OCI-LY7 (cell line): ENCODE measurements around the gene RICTOR. TPM values are rescaled to one million over a fixed set of nuclear protein-coding genes. Genes with fewer than 3 reads are reported as not detected.

ENCODE experiments used
- BruUV-seq: library from RNA; stranded (reverse); fragments of 400-500 nt; replicated peaks from 2 replicates; lab custom pipeline; 2021; lab: Mats Ljungman, UMichigan
- CTCF ChIA-PET: fragments of 300-600 bp; sonication (Branson Sonifier 250); formaldehyde crosslinking; loops from one replicate; lab custom pipeline; 2022; ENCODE audit warnings: antibody characterized with exemption; ENCODE audit not compliant: unreplicated experiment; lab: Charles Lee
- POLR2A ChIA-PET: fragments of 300-600 bp; sonication (Branson Sonifier 250); formaldehyde crosslinking; loops from one replicate; lab custom pipeline; 2022; ENCODE audit warnings: antibody characterized with exemption; lab: Charles Lee
- DNase-seq: peaks from one replicate; pipeline ENCODE4 v3.0.0-alpha.2; 2015; ENCODE audit warnings: low spot score
- H2AFZ ChIP-seq: fragments of 200-600 bp; sonication (generic), shearing (Covaris generic); 2 replicates; pipeline ENCODE4 v1.6.1; 2014; ENCODE audit warnings: mild to moderate bottlenecking, antibody characterized with exemption, low read length, moderate library complexity
- H3K27ac ChIP-seq: fragments of 200-600 bp; sonication (generic); 2 replicates; pipeline ENCODE4 v1.5.1; 2014; ENCODE audit warnings: mixed run types, low read depth, mild to moderate bottlenecking, moderate library complexity, low read length, inconsistent platforms; ENCODE audit not compliant: poor library complexity, severe bottlenecking
- H3K36me3 ChIP-seq: fragments of 200-600 bp; sonication (generic); 2 replicates; pipeline ENCODE4 v1.6.1; 2014; ENCODE audit warnings: mild to moderate bottlenecking, antibody characterized with exemption, low read length, moderate library complexity, mixed read lengths; ENCODE audit not compliant: insufficient read depth
- H3K4me1 ChIP-seq: fragments of 200-600 bp; sonication (generic); 2 replicates; pipeline ENCODE4 v1.5.1; 2014; ENCODE audit warnings: mild to moderate bottlenecking, low read length; ENCODE audit not compliant: insufficient read depth, poor library complexity, severe bottlenecking
- H3K4me2 ChIP-seq: fragments of 200-600 bp; sonication (generic); 2 replicates; pipeline ENCODE4 v1.6.1; 2014; ENCODE audit warnings: mild to moderate bottlenecking, low read length
- H3K4me3 ChIP-seq: fragments of 200-600 bp; sonication (generic); 2 replicates; pipeline ENCODE4 v1.5.1; 2014; ENCODE audit warnings: mild to moderate bottlenecking, low read depth, low read length; ENCODE audit not compliant: poor library complexity, severe bottlenecking
- H3K79me2 ChIP-seq: fragments of 200-600 bp; sonication (generic); 2 replicates; pipeline ENCODE4 v1.6.1; 2016; ENCODE audit warnings: low read depth, mild to moderate bottlenecking, low read length, moderate library complexity, mixed read lengths; ENCODE audit not compliant: insufficient read depth
- H3K9me2 ChIP-seq: fragments of 200-600 bp; sonication (generic); 2 replicates; pipeline ENCODE4 v1.6.1; 2016; ENCODE audit warnings: mild to moderate bottlenecking, low read length, mixed read lengths; ENCODE audit not compliant: insufficient read depth
- H3K9me3 ChIP-seq: fragments of 200-600 bp; sonication (generic); 2 replicates; pipeline ENCODE4 v1.6.1; 2014; ENCODE audit warnings: mild to moderate bottlenecking, mixed run types, low read length, mixed read lengths
- H4K20me1 ChIP-seq: fragments of 200-600 bp; sonication (generic); 2 replicates; pipeline ENCODE4 v1.6.1; 2014; ENCODE audit warnings: mild to moderate bottlenecking, antibody characterized with exemption, low read length, moderate library complexity, mixed read lengths; ENCODE audit not compliant: insufficient read depth
- EZH2phosphoT487 ChIP-seq: fragments of 200-600 bp; sonication (generic); IDR thresholded peaks from 2 replicates; pipeline ENCODE4 v1.6.1; 2018; ENCODE audit warnings: low read depth, borderline replicate concordance, mild to moderate bottlenecking, mixed run types, antibody characterized with exemption, low read length, moderate library complexity, mixed read lengths
- intact Hi-C: fragments of 100-400 bp; cut with micrococcal nuclease; formaldehyde crosslinking; loops from one replicate; pipeline ENCODE4 v1.10.0; 2022; ENCODE audit not compliant: unreplicated experiment
- total RNA-seq, 2 experiments: library from RNA; depleted of rRNA in 1 of 2; stranded (reverse); fragments of >200 nt in 1 of 2; shearing (Covaris generic) in 1 of 2; gene quantifications; 2 replicates each; pipeline ENCODE4 v1.2.3, GENCODE V29; 2014 to 2022
- TF ChIP-seq, protein P1 (sequence below): fragments of 200-600 bp; sonication (generic); conservative IDR thresholded peaks from 2 replicates; pipeline ENCODE4 v1.5.1; 2014; ENCODE audit warnings: mild to moderate bottlenecking, antibody characterized with exemption, low read length, moderate library complexity, mixed read lengths

RICTOR gene
- total RNA-seq, 2 experiments from 2014 or later = 10.9 to 22.9 TPM

DNA sequence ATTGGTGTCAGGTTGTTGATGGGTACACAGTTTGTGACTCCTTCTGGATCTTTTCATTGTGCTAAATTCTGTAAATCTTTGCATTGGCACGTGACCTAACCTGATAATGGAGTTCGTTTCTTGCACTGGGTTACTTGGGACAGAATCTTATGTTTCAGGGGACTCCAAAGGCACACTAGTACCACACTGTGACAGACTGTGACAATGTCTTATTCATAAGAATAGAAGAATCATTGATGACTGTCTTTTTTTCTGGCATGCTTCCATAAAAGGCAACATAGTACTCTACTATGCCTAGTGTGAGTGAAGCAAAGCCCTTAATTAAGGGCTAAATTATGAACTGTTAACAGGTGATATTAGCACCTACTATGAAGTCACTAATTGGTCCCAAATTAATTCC, 35.4 kb upstream of the RICTOR start:
- no peak for DNase-seq
- no peaks in the 10 kb centered on the region for H3K36me3 ChIP-seq
- no peaks in the 10 kb centered on the region for H3K4me1 ChIP-seq
- intact Hi-C loops = no loop called here
- no peak overlapping the region for H3K27ac ChIP-seq
- CTCF ChIA-PET = no interaction called here
- H3K4me3 ChIP-seq = no peak overlapping the region
- H3K79me2 ChIP-seq = no peaks in the 10 kb centered on the region
- POLR2A ChIA-PET = interaction anchor here (0.6 kb wide), 1 partner anchor 457 kb away, joined by 4 read pairs; no protein-coding TSS in a partner anchor
- no peak overlapping the region for H2AFZ ChIP-seq
- no peaks in the 10 kb centered on the region for H3K9me2 ChIP-seq
- no peaks in the 10 kb centered on the region for H4K20me1 ChIP-seq
- TF ChIP-seq, protein P1, sequence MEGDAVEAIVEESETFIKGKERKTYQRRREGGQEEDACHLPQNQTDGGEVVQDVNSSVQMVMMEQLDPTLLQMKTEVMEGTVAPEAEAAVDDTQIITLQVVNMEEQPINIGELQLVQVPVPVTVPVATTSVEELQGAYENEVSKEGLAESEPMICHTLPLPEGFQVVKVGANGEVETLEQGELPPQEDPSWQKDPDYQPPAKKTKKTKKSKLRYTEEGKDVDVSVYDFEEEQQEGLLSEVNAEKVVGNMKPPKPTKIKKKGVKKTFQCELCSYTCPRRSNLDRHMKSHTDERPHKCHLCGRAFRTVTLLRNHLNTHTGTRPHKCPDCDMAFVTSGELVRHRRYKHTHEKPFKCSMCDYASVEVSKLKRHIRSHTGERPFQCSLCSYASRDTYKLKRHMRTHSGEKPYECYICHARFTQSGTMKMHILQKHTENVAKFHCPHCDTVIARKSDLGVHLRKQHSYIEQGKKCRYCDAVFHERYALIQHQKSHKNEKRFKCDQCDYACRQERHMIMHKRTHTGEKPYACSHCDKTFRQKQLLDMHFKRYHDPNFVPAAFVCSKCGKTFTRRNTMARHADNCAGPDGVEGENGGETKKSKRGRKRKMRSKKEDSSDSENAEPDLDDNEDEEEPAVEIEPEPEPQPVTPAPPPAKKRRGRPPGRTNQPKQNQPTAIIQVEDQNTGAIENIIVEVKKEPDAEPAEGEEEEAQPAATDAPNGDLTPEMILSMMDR = no peak
- no TSS peak for BruUV-seq
- no peaks in the 10 kb centered on the region for H3K9me3 ChIP-seq
- no peak overlapping the region for H3K4me2 ChIP-seq

DNA sequence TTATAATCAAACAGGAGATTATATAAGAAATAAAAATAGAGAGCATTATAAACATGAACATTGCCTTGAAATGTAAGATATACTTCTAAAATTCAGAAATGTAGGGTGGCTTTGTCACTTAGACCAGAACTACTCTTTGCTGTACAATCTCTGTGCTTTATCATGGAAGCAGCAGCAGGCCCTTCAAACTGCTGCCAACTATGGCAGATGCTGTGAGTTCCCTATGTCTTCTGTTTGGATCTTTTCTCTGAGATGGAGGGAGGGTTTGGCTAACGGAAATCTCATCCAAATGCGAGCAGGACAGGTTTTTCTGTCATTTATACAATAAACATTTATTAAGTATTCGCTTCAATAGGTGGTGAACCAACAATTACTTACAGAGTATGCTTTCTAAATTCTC, 34.8 kb upstream of the RICTOR start:
- no TSS peak for BruUV-seq
- H3K4me2 ChIP-seq = no peak overlapping the region
- TF ChIP-seq EZH2phosphoT487 = no peak
- TF ChIP-seq, protein P1 = no peak
- H3K4me1 ChIP-seq = no peaks in the 10 kb centered on the region
- ChIA-PET POLR2A (no interaction called here), CTCF (no interaction called here)
- no peaks in the 10 kb centered on the region for H3K79me2 ChIP-seq
- H3K27ac ChIP-seq = no peak overlapping the region
- H3K9me3 ChIP-seq = no peaks in the 10 kb centered on the region
- H3K36me3 ChIP-seq = no peaks in the 10 kb centered on the region
- no peak overlapping the region for H2AFZ ChIP-seq
- DNase-seq = no peak
- H3K4me3 ChIP-seq = no peak overlapping the region
- H3K9me2 ChIP-seq = no peaks in the 10 kb centered on the region
- intact Hi-C loops = no loop called here
- H4K20me1 ChIP-seq = no peaks in the 10 kb centered on the region

DNA sequence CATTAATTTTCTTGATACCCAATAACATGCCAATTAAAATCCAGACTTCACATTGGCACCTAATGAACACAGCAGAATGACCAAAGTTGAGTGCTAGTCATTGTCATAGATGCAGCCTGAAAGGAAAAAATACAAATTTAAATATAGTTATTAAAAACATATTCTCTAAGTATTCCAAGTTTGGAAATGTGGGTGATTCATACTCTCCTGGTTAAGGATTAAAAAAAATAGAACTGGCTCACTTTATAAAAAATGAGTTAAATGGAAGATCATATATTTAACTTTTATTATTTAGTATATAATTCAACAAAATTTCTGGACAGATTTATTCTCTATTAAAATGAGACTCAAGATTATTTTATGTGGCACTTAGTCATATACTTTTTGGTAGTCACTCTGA, 33.2 kb upstream of the RICTOR start:
- Histone ChIP-seq H3K36me3 (no peaks in the 10 kb centered on the region), H4K20me1 (no peaks in the 10 kb centered on the region), H3K4me3 (no peak overlapping the region), H3K4me2 (no peak overlapping the region), H2AFZ (no peak overlapping the region), H3K4me1 (no peaks in the 10 kb centered on the region), H3K27ac (no peak overlapping the region), H3K9me3 (no peaks in the 10 kb centered on the region), H3K79me2 (no peaks in the 10 kb centered on the region), H3K9me2 (no peaks in the 10 kb centered on the region)
- CTCF ChIA-PET = no interaction called here
- TF ChIP-seq, protein P1 = no peak
- no peak for TF ChIP-seq EZH2phosphoT487
- POLR2A ChIA-PET = interaction anchor here (0.6 kb wide), 1 partner anchor 317 kb away, joined by 3 read pairs; no protein-coding TSS in a partner anchor
- no peak for DNase-seq
- BruUV-seq = no TSS peak
- intact Hi-C loops = no loop called here
